G401 (cell line): Measurements from ENCODE around the gene TLE5. TPM values are rescaled to one million over a fixed set of nuclear protein-coding genes. Genes with fewer than 3 reads are reported as not detected.
"Not testable (repeated sequence)": the region's sequence is repeated elsewhere in the genome, so short reads cannot be mapped to it uniquely, and the experiment has no call there.

Source experiments
- DNase-seq: peaks from one replicate; pipeline ENCODE4 v3.0.0-alpha.2; 2015; ENCODE audit warnings: low spot score
- in situ Hi-C: cut with HindIII; loops from 2 replicates; pipeline ENCODE4 v1.10.0; 2016; ENCODE audit warnings: low sequenced_read_pairs, mixed read lengths
- total RNA-seq: library from RNA; depleted of rRNA; stranded (reverse); fragments of >200 nt; shearing (Covaris generic); gene quantifications from 2 replicates; pipeline ENCODE4 v1.2.3, GENCODE V29; 2014

Gene TLE5
- total RNA-seq, 1 experiment from 2014 or later = 292 TPM

- DNase-seq = peak; percentile 87
- in situ Hi-C loops = no loop called here
Observed at GRCh38 chr19:3097442-3097871, 35.2 kb upstream of the TLE5 start.

- in situ Hi-C loops = no loop called here
- no peak for DNase-seq
Observed at GRCh38 chr19:3096902-3097326, 34.6 kb upstream of the TLE5 start.

- in situ Hi-C loops = no loop called here
- peak; percentile 24 for DNase-seq
Observed at GRCh38 chr19:3096267-3096901, 34.1 kb upstream of the TLE5 start.

GRCh38 chr19:3095441-3096191 lies 33.3 kb upstream of the TLE5 start:
- in situ Hi-C loops = no loop called here
- no peak for DNase-seq

GRCh38 chr19:3094601-3095440 lies 32.5 kb upstream of the TLE5 start:
- DNase-seq = no peak
- in situ Hi-C loops = no loop called here

GRCh38 chr19:3089299-3089855 lies 27.1 kb upstream of the TLE5 start:
- in situ Hi-C loops, DNase-seq: not testable (repeated sequence)

- DNase-seq = no peak
- in situ Hi-C loops = no loop called here
Observed at GRCh38 chr19:3087769-3088168, 25.5 kb upstream of the TLE5 start.

GRCh38 chr19:3084943-3085342 lies 22.6 kb upstream of the TLE5 start:
- in situ Hi-C loops = no loop called here
- no peak for DNase-seq

GRCh38 chr19:3083964-3084363 lies 21.7 kb upstream of the TLE5 start:
- in situ Hi-C loops = no loop called here
- DNase-seq = no peak

GRCh38 chr19:3082331-3082730 lies 20.0 kb upstream of the TLE5 start:
- in situ Hi-C loops = no loop called here
- DNase-seq = no peak

- in situ Hi-C loops = no loop called here
- no peak for DNase-seq
Observed at GRCh38 chr19:3080286-3080685, 18.0 kb upstream of the TLE5 start.

GRCh38 chr19:3079578-3079977 lies 17.3 kb upstream of the TLE5 start:
- no peak for DNase-seq
- in situ Hi-C loops = no loop called here

GRCh38 chr19:3075605-3076431 lies 13.5 kb upstream of the TLE5 start:
- in situ Hi-C loops = no loop called here
- DNase-seq = peak; percentile 74

GRCh38 chr19:3073931-3074595 lies 11.8 kb upstream of the TLE5 start:
- no peak for DNase-seq
- in situ Hi-C loops = no loop called here

- in situ Hi-C loops = no loop called here
- DNase-seq = peak; percentile 85
Observed at GRCh38 chr19:3073159-3073563, 10.9 kb upstream of the TLE5 start.

- DNase-seq = peak; percentile 52
- in situ Hi-C loops = no loop called here
Observed at GRCh38 chr19:3071768-3072167, 9.5 kb upstream of the TLE5 start.

GRCh38 chr19:3068071-3068470 lies 5.8 kb upstream of the TLE5 start:
- in situ Hi-C loops = no loop called here
- DNase-seq = no peak

- DNase-seq = no peak
- in situ Hi-C loops = no loop called here
Observed at GRCh38 chr19:3067563-3067962, 5.3 kb upstream of the TLE5 start.
